ENCODE measurements around the gene DEF6.
A peak's percentile ranks its signal among the peaks of the same experiment; 100 is the strongest.

The DEF6 gene, protein sequence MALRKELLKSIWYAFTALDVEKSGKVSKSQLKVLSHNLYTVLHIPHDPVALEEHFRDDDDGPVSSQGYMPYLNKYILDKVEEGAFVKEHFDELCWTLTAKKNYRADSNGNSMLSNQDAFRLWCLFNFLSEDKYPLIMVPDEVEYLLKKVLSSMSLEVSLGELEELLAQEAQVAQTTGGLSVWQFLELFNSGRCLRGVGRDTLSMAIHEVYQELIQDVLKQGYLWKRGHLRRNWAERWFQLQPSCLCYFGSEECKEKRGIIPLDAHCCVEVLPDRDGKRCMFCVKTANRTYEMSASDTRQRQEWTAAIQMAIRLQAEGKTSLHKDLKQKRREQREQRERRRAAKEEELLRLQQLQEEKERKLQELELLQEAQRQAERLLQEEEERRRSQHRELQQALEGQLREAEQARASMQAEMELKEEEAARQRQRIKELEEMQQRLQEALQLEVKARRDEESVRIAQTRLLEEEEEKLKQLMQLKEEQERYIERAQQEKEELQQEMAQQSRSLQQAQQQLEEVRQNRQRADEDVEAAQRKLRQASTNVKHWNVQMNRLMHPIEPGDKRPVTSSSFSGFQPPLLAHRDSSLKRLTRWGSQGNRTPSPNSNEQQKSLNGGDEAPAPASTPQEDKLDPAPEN

DNA sequence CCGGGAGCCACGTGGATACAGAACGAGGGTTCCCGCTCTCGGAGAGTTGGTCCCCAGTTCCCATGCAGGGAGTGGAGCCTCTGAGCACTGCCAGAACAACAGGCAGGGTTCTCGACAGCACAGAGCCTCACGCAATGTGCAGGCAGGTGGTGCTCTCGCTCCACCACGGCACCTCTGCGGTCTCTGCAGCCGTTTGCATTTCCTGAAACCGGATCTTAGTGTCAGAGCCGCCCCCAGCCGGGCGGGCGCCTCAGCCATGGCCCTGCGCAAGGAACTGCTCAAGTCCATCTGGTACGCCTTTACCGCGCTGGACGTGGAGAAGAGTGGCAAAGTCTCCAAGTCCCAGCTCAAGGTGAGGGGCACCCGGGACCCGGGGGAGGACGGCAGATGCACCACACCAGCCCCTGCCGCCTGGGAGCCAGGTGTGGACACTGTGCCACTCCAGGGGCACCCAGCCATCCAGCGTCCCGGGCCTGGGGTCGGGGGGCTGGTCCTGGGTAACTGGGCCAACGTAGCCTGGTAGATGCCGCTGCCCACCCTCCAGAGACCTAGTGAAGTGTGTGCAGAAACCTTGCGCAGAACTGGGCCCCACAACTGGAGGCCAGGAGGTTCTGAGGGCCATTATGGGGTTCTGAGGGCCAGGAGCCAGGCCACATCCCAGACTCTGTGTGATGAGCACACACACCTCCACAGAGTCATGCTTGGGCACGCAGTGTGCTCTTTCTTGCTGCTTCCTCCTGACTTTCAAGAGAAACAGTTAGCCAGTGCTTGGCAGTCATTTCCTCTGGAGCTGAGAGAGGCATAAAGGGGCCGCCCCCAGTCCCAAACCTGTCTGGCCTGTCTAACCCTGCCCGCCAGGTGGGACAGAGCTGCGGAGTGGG, at the start of gene DEF6:
DEF6 (plus strand) TSS at position 218 of the 881 bp plus-strand sequence; CDS start at position 257, 39 bp downstream.
- peak; percentile 95 for DNase-seq

DNA sequence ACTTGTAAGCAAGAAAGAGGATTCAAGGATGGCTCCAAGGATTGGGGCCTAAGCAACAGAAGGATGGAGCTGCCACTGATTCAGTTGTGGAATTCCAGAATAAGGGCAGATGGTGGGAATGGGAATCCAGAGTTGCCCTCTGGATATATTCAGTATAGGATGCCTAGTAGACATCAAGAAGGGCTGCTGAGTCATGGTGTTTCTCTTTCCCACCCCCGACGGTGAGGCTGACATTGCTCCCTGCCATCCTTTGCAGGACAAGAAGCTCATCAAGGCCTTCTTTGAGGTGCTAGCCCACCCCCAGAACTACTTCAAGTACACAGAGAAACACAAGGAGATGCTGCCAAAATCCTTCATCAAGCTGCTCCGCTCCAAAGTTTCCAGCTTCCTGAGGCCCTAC, 49.3 kb upstream of the DEF6 start:
- DNase-seq, result no peak

DNA sequence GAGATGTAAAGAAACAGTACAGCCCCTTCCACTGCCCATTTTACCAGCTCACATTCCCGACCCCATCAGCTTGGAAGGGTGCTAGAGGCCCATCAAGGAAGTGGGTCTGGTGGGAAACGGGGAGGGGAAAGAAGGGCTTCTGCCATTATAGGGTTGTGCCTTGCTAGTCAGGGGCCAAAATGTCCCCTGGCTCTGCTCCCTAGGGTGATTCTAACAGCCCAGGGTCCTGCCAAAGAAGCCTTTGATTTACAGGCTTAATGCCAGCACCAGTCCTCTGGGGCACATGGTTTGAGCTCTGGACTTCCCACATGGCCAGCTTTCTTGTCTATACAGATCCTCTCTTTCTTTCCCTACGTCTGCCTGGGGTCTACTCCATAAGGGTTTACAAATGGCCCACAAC, 48.7 kb upstream of the DEF6 start:
- DNase-seq, result no peak

DNA sequence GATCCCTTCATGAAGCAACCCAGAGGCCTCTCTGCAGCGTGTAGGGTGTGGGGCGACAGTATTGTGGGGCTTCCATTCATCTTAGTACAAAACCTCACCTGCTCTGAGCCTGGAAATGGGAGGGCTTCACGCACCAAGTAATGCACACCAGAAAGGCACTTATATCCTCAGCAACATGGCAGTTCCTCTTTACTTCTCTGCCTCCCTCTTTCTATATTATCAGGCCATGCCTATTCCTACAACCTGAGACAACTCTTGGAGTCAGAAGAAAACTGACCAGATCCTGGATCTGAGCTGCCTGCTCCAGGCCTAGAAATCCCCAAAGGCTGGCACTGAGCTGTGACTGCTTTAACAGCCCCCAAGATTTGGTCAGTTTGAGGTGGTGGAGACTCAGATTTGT, 45.7 kb upstream of the DEF6 start:
- DNase-seq, result no peak

DNA sequence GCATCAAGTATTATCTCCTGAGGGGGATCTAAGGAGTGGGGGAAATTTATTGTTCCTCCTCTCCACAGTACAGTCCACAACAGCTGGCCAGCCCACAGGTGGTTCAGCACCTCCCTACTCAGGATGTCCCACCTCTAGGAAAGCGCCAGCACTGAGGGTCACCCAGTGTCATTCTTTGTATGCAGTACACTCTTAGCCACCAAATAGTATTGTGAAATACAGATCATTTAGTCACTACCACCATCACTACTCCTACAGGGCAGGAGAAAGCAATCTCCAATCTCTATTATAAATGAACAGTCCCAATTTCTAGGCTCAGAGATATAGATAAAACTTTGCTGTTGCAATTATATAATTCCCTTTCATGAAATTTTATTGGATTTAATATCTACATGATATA, 44.4 kb upstream of the DEF6 start:
- DNase-seq, result no peak

DNA sequence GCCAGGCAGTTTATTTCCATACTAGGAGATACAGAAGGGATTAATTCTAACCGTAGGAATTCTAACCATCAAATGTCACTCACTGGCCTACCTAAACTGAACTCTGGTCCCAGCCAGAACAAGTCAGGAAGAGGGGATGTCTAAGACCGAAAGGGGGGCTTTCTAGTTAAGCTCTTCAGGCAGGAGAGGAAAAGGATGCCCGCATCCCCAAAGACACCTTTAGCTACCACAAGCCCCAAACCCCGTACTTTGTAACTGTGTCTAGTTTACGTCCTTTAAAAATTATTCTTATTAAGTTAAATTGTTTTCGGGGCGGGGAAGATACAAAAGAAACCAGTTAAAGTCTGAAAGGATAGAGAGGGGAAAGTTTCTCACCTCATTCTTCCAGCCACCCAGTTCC, 39.3 kb upstream of the DEF6 start:
- DNase-seq, result no peak

DNA sequence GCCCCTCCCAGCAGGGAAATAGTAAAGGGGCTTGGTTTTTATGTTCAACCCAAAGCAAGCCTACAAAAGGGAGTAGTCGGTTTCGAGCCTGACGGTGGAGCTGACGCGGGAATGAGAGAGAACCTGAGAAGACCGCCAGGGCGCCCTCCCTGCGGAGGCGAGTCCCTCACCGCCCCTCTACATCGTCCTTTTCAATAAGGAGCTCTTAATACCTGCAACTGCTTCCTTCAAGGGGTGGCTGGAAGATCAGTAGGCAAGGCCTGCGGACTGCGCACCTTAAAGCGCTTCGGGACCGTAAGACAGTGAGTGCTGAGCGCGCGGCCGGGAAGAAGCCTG, 38.8 kb upstream of the DEF6 start:
- DNase-seq, result peak; percentile 74

DNA sequence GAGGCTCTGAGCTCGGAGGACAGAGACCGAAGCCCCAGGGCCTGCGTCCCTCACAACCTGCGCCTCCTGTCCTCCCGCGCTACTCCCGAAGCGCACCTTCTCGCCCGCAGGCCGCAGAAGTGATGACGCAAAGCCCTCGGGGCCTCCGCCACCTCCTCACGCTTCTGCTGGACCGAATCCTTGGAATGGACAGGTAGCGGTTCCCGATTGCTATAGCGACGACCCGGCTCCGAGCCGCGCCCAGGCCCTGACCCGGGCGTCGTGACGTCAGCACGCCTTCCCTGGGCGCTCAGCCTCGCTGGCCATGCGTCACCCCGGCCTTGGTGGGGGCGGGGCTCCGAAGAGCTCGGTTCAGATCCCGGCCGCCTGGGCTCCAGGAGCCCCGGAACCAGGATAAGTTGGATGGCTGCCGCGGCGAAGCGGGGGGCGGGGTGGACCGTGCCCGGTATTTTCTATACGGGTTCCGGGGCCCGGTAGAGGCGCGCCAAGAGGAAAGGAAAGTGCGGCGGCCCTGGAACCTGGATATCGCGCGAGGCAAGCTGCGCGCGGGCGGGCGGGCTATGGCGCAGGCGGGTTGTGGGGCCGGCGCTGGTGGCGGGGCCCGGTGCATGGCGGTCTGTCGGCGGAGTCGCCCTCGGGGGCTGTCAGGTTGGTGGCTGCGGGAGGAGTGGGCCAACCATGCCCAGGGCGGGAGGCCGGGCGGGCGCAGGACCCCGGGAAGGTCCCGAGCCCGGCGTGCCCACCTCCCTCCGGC, 38.2 kb upstream of the DEF6 start, which contains the start of gene ZNF76:
ZNF76 (plus strand) TSS at position 542 of the 754 bp plus-strand sequence. CDS start 21,417 bp downstream, outside the sequence.
- peak; percentile 98 for DNase-seq

DNA sequence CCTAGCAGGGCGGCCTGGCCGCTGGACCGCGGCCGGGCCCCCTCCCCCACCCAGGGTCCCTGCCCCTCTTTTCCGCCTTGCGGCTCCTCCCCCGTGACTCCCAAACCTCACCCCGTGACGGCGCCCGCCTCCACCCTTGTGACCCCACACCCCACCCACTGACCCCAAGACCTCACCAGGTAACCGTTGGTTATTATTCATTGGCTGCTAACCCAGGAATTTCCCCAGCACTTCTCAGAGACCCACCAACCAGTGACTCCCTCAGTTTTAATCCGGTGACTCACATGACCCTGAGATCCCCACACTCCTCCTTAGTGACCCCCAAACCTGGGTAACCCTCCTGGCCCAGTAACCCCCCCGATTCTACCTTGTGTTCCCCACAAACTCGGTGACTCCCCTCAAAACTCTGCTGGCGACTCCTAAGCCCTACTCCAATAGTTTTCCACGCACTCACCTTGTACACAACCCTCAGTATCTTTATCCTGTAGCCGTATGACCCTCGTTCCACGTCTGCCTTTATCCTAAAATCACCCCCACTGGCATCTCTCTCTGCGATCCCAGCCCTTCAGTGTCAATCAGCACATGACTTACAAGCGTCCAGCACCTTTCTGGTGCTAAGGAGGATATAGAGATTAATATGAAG, 37.5 kb upstream of the DEF6 start:
- peak; percentile 89 for DNase-seq

DNA sequence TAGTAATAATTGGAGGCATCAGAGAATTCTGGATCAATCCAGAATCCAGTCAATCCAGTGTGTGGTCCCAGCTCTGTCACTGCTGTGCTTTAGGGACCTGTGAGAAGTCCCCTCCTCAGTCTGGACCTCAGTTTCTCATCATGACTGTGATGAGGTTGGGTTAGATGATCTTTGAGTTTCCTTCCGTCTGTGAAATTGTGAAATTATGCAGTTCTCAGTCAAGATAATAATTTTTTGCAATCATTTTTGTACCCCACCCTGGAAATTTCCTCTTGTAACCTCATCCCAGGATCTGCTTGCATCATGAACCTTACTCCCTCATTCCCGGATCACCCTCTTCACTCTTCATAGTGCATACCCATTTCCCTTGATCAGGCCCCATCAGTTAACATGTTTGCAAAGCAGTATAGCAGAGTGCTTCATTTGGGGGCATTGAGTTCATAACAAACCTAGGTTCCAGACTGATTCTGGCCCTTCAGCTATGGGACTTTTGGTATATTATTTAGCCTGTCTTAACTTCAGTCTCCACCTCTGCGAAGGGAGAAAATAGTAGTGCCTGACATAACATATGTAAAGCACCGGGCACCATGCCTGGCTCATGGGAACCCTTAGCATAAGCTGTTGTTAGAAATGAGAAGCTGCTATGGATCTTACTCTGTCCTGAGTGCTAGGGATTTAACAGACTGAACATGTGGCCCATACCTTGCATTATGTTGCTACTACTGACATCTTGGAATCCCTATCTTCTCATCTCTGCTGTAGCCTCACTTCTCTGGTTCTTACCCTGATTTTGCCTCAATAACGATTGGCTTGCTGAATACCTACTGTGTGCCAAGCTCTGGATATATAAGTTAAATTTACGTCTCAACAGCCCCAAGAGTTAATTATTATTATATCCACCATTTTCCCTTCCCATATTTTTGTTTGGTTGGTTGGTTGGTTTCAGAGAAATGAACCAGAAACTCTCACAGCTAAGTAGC, 36.7 kb upstream of the DEF6 start:
- DNase-seq, result no peak

DNA sequence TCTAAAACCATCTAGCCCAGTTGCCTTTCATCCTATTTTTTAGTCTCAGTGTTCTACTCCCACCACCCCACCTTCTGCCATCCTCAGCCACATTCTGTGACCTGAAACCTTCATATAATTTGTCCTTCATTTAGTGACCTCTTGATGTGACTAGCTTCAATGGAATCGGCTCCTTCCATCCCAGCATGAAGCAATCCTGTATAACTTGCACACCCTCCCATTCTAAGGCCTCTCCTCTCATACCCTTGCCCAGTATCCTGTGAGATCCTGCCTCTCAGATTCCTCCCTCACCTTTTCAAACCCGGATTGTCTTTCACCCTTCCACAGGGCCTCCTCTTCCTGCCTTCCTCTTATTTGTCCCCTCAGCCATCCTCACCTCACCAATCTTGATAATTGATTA, 35.0 kb upstream of the DEF6 start:
- DNase-seq, result no peak

DNA sequence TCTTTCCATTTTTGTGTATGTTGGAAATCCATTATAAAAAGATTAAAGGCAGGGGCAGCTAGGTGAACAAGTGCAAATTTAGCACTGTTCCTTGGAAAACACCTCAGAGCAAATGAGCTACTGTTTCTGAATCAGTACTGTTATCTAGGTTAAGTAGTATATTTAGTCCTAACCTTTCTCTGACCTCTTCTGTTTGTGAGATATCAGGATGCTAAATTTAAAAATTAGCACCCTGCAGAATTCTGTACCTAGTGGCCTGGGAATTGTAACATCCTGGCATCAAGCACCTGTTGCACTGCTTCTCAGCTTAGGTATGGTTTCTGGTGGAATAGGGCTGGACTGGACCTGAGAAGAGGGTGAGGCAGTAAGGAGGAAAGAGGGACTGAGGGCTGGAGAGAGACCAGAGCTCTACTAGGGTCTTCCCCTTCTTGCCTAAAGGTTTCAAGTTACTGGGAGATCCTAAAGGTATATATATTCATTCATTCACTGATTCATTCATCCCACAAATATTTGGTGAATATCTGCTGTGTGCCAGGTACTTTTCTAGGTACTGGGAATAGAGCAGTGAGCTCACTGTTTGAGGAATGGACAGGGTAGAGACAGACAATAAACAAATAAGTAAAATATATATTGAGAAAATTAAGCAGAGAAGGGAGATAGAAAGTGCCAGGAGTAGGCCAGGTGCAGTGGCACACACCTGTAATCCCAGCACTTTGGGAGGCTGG, 32.9 kb upstream of the DEF6 start:
- DNase-seq, result no peak

DNA sequence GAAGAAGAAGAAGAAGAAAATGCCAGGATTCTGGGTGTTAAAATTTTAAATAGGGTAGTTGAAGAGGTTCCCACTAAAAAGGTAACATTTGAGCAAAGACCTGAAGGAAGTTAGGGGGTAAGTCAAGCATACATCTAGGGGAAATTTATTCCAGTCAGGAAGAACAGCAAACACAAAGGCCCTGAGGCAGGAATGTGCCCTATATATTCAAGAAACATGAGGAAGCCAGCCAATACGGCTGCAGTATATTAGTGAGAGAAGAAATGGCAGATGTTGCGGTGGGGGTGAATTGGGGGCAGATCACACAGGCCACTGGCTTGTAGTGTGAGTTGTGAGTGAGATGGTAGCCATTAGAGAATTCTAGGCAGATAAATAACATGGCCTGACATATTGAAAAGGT, 32.1 kb upstream of the DEF6 start:
- DNase-seq, result no peak

DNA sequence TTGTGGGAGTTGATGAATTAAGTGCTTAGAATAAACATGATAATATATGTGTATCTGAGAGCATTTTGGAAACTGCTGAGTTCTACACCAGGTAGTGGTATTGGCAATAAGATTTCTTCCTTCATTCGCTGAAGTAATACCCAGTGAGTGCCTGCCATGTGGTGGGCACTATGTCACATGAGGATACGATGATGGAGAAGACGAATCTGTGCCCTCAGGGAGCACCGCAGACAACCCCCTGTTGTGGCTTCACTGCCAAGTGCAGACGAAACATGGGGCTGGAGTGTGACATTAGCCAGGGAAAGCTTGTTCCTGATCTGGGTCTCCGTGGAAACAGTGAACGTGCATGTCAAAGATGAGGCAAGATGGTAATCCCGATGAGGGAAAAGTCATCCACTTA, 30.2 kb upstream of the DEF6 start:
- no peak for DNase-seq

DNA sequence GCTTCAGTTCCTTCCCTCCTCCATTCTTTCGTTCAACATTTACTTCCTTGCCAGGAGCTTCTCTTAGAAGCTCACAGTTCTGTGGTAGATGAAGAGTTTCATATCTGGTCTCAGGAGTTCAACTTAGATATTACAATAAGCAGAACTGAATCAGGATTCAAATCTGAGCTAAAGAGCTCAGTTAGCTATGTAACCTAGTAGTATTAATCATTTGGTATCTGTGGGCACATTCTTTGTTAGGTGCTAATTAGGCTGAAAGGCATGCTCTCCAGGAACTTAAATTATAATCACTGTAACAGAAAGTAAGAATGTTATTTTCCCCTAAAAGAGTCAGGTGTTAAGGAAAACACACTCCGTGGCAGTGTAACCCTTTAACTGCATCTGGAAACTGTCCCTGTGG, 29.7 kb upstream of the DEF6 start:
- no peak for DNase-seq

DNA sequence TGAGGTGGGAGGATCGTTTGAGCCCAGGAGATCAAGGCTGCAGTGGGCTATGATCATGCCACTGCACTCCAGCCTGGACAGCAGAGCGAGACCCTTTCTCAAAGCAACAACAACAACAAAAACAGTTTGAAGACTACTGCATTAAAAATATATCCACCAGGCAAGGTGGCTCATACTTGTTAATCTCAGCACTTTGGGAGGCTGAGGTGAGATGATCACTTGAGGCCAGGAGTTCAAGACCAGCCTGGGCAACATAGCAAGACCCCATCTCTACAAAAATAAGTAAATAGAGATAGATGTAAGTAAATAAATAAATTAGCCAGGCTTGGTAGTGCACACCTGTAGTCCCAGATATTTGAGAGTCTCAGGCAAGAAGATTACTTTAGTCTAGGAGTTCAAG, 25.6 kb upstream of the DEF6 start:
- no peak for DNase-seq

DNA sequence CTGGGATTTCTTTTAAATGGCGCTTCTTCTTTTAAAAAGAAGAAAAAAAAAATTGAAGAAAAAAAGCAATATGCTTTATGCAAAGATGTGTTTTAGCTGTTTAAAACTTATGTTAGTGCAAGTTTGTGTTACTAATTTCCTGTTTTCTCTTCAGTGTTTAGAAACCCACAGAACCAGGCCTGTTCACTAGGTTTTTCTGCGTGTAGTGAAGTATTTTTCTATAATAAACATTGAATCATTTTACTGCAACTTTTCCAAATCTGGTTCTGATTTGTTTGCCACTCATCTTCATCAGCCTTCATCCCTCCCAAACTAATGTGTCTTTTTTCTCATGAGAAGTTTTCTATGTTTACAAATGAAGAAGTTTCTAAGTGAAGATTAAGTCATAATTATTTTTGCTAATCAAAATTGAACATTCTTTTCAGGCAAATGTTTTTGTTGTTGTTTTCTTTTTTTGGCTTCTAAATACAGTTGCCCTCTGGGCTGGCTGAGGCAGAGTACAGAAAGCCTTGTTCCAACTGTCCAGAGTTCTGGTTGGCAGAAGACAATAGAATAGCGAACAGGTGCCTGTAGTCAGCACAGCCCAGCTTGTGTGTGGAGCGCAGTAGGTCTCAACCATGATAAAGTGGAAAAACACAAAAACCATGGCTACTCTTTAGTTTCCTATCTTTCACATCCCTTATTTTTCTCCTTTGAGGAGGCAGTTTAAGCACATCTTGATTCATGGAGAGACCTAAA, 23.6 kb upstream of the DEF6 start:
- no peak for DNase-seq

DNA sequence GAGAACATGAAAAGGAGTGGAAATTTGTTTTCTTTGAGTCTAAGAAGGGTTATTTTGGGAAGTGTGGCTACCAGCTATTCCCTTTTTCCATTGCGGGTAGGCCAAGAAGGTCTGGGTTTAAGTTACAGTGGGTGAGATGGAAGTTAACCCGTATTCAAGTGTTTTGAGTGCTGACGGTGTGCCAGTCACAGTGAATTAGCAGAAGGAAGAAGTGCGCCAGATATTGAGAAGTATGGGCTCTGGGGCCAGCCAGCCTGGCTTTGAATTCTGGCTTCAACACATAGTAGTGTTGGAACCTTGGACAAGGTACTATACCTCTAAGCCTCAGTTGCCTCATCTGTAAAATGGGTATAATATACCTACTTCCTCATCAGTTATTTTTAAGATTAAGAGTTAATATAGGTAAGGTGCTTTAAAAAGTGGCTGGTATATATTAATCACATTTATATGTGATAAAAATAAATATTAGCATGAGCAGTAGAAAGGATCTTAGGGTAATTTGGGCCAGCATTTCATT, 21.8 kb upstream of the DEF6 start:
- no peak for DNase-seq

DNA sequence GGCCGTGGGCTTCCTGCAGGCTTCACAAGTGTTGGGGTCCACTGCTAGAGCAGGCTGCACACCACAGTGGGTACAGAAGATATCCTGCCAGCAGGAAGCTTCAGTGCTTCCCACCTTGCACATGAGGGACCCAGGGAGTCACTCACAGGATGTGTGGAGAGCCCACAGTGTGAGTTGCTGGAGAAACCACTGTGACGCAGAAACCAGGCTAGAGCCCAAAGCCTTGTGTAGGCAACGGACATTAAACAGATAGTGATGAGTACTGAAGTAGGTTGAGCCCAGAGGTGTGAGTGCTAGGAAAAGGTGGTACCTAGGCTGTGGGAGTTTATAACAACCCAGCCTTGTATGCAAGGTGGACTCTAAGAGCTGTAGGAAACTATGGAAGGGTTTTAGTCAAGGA, 18.9 kb upstream of the DEF6 start:
- DNase-seq, result no peak

Data from hematopoietic multipotent progenitor cell treated with erythropoietin and hydrocortisone succinate and interleukin-3 and kit ligand, for 6 days (in vitro differentiated cells).